HG02970 (cell line): ENCODE measurements around the gene RBMS3.
"Not testable (repeated sequence)": the region's sequence is repeated elsewhere in the genome, so short reads cannot be mapped to it uniquely, and the experiment has no call there.

Source experiments
- ATAC-seq: cut with Tn5 transposase; IDR thresholded peaks from one replicate; pipeline ENCODE4 v1.9.1; 2021; ENCODE audit warnings: mild to moderate bottlenecking, moderate library complexity, moderate number of reproducible peaks; ENCODE audit not compliant: unreplicated experiment, low FRiP score

Gene RBMS3

GRCh38 chr3:29514170-29514569 is 233.3 kb downstream of the RBMS3 start:
- ATAC-seq, result no peak

GRCh38 chr3:29514912-29515311 is 234.0 kb downstream of the RBMS3 start:
- ATAC-seq, result no peak

GRCh38 chr3:29515451-29515850 is 234.6 kb downstream of the RBMS3 start:
- ATAC-seq, result no peak

- no peak for ATAC-seq
These were observed 235.3 kb downstream of the RBMS3 start for GRCh38 chr3:29516164-29516563.

GRCh38 chr3:29520764-29521163 is 239.9 kb downstream of the RBMS3 start:
- ATAC-seq, result no peak

GRCh38 chr3:29521293-29521692 is 240.4 kb downstream of the RBMS3 start:
- no peak for ATAC-seq

- ATAC-seq, result no peak
These were observed 240.9 kb downstream of the RBMS3 start for GRCh38 chr3:29521751-29522150.

- ATAC-seq, result not testable (repeated sequence)
These were observed 243.6 kb downstream of the RBMS3 start for GRCh38 chr3:29524433-29524832.

GRCh38 chr3:29525254-29525881 is 244.5 kb downstream of the RBMS3 start:
- ATAC-seq, result no peak

GRCh38 chr3:29527246-29527645 is 246.4 kb downstream of the RBMS3 start:
- no peak for ATAC-seq

GRCh38 chr3:29531644-29532043 is 250.8 kb downstream of the RBMS3 start:
- no peak for ATAC-seq

GRCh38 chr3:29532473-29532872 is 251.6 kb downstream of the RBMS3 start:
- ATAC-seq, result no peak

GRCh38 chr3:29534006-29534405 is 253.1 kb downstream of the RBMS3 start:
- ATAC-seq, result no peak

- ATAC-seq, result no peak
These were observed 255.3 kb downstream of the RBMS3 start for GRCh38 chr3:29536016-29536758.

GRCh38 chr3:29537889-29538609 is 257.2 kb downstream of the RBMS3 start:
- no peak for ATAC-seq

- ATAC-seq, result no peak
These were observed 257.7 kb downstream of the RBMS3 start for GRCh38 chr3:29538610-29538958.

- no peak for ATAC-seq
These were observed 259.7 kb downstream of the RBMS3 start for GRCh38 chr3:29540544-29540943.

GRCh38 chr3:29544701-29545363 is 264.0 kb downstream of the RBMS3 start:
- ATAC-seq, result no peak

GRCh38 chr3:29545615-29546014 is 264.7 kb downstream of the RBMS3 start:
- no peak for ATAC-seq

- ATAC-seq, result no peak
These were observed 271.2 kb downstream of the RBMS3 start for GRCh38 chr3:29552051-29552450.

- no peak for ATAC-seq
These were observed 273.7 kb downstream of the RBMS3 start for GRCh38 chr3:29554566-29554965.
